HG02884 (cell line): ENCODE results near the gene SPRR2A.
"Not testable (repeated sequence)": the region's sequence is repeated elsewhere in the genome, so short reads cannot be mapped to it uniquely, and the experiment has no call there.

Experiments
- ATAC-seq: cut with Tn5 transposase; IDR thresholded peaks from one replicate; pipeline ENCODE4 v1.9.1; 2021; ENCODE audit warnings: mild to moderate bottlenecking, moderate library complexity; ENCODE audit not compliant: unreplicated experiment

Gene SPRR2A

DNA sequence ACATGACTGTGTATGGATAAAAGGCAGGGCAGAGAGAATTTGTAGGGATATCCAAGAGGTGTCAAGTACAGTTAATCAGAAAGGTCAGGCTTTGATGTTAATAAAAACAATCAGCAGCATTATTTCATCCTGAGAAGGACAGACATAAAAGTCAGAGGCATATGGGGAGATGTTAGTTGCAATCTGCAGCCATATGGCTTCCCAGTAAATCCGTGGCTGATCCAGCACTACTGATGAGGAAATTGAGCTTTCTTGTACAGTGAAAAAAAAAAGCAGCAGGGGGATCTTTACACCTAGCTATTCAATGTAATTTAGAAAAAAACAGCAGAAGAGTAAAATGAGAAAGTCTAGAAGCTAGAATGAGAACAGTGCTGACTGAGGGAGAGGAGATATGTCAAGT, 28.5 kb downstream of the SPRR2A start:
- ATAC-seq = no peak

GRCh38 chr1:153025797-153026196, 31.5 kb downstream of the SPRR2A start:
- no peak for ATAC-seq

GRCh38 chr1:153024413-153024812, 32.9 kb downstream of the SPRR2A start:
- ATAC-seq = no peak

DNA sequence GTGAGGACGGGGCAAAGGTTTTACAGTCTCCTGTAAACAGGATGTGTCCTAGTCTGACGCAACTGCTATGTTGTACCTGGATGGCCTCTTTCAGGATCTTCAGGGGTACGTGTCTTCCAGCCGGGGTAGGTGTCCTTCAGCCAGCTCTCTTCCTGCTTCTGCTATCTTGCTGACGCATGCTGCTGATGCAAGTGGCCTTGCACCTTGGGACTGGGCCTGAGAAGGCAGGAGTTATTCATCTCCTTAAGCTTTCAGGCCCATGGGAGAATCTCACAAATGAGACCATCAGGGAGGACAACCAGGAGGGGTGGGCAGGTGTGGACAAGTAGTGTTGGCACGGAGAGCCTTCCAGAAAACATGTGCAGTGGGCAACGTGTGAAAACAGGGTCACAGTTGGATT, 34.2 kb downstream of the SPRR2A start:
- ATAC-seq = no peak

DNA sequence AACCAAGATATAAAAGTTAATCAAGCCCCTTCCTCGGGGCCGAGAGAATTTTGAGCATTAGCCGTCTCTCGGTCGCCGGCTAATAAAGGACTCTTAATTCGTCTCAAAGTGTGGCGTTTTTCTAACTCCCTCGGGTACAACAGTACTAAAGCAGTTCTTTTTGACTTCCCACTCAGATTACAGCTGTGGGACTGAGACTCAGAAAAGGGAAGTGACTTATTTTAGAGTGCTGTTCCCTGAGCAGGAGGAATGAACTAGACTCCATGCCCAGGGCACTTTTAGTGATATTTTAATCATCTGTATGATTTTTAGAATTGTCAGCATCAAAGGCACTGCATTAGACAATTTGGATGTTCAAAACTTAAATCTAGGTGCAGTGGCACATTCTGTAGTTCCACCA, 35.0 kb downstream of the SPRR2A start:
- ATAC-seq = not testable (repeated sequence)

DNA sequence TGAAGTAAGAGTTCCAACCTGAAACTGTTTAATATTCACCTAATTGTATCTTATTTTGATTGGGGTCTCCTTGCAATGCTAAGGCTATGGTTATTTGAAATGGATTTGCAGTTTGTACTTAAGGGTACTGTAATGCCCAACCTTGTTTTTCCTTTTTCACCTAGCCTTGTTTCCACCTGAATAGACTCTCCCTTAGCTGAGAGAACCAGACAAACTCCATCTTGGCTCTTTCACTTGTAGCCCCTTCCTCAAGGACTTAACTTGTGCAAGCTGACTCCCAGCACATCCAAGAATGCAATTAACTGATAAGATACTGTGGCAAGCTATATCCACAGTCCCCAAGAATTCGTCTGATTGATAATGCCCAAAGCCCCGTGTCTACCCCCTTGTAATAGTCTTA, 35.5 kb downstream of the SPRR2A start:
- ATAC-seq = not testable (repeated sequence)

DNA sequence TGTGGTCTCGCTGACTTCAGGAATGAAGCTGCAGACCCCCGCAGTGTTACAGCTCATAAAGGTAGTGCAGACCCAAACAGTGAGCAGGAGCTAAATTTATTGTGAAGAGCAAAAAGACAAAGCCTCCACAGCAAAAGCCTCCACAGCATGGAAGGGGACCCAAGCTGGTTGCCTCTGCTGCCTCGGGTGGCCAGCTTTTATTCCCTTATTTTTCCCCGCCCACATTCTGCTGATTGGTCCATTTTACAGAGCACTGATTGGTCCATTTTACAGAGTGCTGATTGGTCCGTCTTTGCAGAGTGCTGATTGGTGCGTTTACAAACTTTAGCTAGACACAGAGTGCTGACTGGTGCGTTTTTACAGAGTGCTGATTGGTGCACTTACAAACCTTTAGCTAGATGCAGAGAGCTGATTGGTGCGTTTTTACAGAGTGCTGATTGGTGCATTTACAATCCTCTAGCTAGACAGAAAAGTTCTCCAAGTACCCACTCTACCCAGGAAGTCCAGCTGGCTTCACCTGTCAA, 46.0 kb downstream of the SPRR2A start:
- not testable (repeated sequence) for ATAC-seq
